Measurements from ENCODE around the gene MED26.

The MED26 gene

DNA sequence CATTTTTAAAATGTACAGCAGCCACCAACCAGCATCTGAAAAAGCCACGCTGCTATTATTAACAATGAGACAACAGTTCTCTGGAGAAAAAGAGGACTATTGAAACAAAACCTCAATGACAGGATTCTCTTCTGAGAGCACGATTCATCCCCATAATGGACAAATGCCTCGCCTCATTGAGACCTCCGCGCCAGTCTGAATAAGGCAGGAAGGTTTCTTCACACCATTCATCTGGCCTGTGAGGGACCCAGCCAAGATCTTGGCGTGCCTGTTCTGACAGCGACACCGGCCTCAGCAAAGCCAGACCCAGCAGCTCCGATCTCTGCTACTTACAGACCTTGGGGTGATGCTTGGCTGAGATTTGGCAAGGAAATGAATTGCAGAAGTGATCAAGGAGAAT, 17.1 kb upstream of the MED26 start:
- no peak for DNase-seq

DNA sequence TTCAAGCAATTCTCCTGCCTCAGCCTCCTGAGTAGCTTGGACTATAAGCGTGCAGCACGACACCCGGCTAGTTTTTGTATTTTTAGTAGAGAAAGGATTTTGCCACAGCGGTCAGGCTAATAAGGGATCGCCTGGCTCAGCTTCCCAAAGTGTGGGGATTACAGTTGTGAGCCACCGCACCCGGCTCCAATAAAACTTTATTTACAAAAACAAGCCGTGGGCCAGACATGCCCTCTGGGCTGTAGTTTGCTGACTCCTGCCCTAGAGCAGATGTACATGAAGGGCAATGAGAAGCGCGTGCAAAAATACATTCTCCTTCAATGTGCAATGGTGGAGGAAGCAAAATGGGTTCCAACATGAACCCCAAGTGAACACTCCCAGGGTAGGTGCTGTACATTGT, 13.7 kb upstream of the MED26 start:
- DNase-seq = no peak

DNA sequence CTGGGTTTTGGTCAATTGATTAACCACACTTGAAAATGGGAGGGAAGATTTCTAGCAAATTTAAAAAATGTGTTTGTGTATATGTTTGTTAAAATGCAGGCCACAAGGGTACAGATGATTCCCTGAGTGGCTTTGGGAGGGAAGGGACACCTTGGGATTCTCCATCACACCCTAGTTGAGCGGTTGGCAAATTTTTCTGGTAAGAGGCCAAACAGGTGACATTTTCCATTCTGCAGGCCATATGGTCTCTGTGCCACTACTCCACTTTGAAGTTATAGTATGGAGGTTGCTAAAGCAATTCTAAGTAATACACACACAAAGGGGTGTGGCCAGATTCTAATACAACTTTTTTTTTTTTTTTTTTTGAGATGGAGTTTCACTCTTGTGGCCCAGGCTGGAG, 12.9 kb upstream of the MED26 start:
- no peak for DNase-seq

DNA sequence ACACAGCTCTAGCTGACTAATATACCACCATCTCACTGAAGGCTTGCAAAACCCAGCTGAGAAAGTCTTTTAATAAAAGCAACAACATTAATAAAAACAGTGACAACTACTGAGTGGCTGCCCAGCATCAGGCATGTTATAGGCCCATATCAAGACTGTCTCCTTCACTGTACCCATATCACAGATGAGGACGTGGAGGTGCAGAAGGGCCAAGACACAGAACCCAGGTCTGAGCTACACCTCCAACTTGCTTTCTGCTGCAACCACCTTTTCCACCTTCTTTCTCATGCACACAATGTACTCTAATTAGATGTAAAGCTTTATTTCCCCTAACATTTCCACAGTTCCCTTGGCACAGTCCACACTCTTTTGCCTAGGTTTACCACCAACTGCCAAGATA, 10.7 kb upstream of the MED26 start:
- DNase-seq = no peak

DNA sequence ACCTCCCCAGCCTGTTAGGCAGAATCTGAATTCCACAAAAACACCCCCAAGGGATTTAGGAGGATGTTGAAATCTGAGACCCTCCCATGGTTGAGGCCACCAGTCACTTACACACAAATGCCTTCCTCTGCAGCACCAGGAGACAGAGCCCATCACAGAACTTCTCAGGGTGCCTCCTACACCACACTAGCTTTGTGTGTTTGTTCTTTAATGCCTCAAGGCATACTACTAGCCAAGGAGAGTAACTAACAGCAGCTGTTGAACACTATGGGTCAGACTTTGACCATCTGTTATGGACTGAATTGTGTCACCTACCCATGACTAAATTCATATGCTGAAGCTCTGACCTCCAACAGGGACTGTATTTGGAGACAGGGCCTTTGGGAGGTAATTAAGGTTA, 9.5 kb upstream of the MED26 start:
- DNase-seq = no peak

DNA sequence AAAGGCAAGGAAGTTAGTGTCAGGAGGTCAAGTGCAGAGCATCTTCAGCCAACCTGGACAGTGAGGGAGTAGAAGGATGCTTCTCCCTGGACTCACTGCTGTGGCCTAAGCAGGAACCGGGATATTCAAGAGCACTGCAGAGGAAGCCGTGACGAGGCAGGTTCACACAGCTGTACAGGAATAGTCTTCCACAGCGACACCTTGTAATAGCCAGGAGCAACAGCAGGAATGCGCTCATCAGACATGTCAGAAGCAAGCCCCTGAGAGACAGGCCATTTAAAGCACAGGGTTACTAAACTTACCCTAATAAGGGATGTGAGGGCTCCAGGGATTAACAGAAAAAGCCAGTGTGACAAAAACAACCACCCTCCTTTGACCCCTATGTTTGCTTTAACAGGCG, 3.5 kb upstream of the MED26 start:
- no peak for DNase-seq

DNA sequence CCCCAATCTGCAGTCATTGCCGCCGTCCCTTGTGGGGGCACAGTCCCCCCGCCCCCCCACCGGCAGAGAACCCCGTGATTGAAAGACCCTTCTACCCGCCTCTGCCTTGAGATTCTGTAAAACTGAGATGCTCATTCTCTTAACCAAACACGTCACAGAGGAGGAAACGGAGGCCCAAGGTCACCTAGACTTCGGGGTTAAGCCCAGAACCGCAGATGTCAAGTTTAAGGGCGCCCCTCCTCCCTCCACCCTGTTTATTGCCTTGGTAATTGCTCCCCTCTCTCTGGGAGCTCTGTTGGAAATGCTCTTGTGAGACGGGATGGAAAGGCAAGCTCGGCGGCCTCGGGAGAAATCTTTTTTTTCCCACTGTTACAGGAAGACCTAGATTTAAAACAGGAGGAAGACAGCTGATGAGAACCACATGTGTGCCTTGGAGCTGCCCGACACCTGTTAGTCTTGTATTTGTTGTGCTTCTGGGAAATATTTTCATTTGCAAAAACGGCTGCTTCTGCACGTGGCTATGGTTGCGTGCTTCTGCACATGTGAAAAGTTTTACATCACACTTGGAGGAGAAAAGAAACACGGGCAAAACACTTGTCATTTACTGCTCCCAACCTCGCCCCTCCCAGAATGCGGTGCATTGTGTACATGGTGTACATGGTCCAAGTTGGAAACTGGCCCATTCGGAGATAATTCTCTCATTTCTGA, 1.1 kb upstream of the MED26 start:
- DNase-seq = peak; percentile 70

DNA sequence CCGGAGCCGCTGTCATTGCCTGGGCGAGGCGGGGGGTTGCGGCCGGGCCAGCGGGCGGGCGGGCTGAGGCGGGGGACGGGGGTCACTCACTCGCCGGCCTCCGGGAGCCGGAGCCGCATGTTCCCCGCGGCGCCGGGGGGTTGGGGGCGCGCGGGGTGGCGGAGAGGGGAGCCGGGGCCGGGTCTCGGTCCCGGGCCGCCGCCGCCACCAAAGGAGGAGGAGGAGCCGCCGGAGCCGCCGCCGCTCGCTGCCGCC, 149 bp downstream of the MED26 start:
- no peak for DNase-seq

DNA sequence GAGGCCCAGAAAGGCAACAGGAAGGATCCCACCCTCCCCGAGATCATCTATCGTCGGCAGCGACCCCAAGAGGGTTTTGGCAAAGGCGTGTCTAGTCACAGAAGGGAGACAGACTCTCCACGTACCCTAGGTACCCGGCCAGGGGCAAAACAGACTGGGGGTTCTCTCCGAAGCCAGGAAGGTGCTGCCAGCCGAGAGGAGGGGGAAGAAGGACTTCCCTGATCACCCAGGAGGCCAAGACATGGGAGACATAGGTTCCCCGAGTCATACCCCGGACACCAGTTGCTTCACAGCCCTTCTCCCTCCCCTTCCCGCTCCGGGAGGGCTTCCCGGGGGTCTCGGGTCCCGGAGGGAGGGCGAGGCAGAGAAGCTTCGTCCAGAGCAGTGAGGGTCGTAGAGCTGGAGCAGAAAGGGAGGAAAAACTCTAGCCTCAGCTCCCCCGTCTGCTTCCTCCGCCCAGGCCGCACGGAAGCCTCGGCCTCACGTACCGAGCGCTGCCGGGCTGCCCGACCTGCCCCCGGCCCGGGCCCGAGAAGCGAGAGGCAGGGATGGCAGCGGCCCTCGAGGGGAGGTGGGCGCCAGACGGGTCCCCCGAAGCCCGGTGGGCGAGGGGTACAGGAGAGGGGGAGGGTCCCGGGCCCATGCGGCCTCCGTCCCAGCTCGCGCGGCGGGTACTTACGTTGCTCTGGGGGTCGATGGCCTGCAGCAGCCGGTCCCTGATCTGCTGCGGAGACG, 644 bp downstream of the MED26 start:
- DNase-seq = peak; percentile 37

DNA sequence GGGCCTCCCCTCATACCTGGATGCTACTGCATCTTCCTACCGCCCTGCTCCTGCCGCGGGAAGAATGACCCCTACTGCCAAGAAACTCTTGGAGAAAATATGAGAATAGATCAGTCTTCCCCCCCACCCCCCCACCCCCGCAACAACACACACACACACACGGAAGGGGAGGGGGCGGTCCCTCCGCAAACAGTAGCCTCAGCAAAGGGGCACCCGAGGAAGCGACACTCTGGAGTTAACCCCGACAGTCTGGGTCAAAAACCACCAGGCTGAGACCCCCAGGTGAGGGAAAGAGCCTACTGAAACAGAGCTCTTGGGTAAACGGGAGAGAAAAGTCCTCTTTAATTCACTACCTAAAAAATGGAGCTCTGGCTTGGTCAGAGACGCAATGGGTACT, 1.2 kb downstream of the MED26 start:
- no peak for DNase-seq

DNA sequence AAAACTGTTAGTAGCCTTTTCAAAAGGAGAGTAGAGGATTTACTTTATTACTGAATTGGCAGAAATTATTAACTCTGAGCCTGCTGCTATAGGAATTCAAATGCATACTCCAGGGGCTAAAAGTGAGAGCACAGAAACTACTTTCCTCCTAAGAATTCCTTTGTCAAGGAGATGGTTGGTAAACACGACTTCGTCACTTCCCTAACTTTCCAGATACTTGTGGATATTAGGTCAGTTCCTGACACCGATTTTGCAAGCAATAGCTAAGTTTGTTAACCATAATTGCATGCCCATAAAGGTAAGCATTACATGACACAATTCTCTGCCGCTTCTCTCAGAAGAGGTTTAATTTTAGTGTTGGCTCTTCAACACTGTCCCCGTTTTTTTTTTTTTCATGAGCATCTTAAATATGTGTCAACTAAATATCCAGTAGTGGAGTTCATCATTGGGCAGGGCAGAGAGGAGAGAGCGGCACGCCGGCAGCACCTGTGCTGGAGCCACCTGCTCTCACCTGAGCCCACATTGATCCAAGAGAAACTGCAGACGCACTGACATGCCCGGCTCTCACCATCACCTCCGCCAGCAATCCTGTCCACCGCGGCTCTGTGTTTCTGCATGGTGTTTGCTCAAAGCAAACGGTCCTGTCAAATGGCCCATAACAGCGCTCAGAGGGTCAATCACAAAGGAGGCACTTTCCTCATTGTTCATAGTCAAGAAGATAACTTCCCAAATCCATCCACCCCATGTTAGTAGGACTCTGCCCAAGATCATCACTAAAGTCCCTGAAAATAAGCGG, 2.6 kb downstream of the MED26 start:
- DNase-seq = no peak

DNA sequence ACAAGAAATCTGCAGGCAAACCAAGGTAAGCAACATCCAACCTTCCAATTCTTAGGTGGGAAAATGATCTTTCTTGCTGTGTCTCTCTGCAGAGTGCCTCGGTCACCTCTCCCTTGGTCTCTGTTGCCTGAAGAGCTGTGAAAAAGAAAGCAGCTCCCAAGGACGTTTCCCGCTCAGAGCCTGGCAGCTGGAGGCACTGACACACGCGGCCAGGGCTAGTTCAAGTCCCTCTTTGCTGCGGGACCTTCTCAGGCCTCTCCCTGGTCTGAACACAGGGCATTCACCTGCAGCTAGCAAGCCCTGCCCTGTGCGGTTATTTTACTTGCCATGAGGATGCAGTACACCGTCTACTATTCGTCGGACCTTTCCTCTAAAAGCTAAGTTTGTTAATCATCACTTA, 3.8 kb downstream of the MED26 start:
- DNase-seq = no peak

DNA sequence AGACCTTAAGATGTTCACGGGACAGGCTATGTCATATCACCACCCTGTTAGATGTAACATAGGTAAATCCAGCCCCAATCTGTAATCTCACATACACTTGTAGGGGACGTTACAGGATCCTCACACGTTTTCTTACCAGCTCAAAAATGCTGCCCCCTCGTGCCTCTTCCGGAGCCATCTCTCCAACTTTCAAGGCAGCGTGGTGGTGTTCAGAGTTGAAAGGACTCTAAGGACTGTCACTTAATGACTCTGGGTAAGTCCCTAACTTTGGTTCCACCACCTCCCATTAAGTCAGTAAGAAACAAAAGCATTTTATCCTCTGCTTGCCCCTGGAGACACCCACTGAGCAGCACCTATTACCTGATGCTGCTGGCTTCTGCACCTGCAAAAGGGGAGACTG, 4.4 kb downstream of the MED26 start:
- no peak for DNase-seq

DNA sequence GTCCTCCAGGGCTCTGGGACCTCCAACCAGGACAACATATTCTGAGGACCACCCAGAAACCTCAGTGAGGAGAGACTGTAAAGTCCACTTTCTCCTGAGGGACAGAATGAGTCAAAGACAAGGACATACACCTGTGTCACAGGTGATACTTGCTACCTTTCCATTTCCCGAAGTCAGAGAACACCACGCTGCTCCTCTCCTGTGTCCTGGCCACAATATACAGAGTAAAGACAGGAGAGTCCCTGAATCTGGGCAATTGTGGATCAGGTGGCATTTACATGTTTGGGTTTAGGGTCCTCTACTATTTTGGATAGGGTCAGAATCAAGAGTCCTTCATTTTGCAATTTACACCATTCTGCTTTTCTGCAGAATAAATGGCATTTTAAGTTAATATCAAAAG, 4.9 kb downstream of the MED26 start:
- no peak for DNase-seq

DNA sequence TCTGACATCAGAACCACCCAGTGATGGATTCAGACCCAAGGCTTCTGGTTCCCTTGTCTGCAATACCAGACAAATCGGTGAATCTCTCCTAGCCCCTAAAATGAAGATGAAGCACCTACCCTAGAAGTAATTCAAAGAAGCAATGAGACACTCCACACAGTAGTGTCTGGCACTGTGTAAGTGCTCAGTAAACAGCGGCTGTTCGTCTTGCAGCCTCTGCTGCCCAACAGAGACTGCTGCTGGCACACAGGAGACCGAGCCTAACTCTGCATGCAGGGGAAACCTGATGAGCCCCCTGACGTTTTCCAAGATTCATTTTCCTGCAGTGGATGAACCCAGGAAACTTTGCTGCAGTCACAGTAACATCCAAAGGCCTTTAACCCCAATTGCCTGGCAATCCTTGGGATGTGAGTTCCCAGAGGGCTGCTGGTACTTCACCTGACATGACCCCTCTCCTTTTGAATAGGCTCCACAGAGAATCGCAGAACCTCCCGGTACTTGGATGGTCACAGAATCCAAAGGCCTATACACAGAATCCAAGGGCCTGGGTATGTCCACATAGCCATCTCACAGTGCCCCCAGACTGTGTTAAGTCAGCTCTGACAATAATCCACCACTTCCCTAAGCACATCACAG, 6.7 kb downstream of the MED26 start:
- no peak for DNase-seq

DNA sequence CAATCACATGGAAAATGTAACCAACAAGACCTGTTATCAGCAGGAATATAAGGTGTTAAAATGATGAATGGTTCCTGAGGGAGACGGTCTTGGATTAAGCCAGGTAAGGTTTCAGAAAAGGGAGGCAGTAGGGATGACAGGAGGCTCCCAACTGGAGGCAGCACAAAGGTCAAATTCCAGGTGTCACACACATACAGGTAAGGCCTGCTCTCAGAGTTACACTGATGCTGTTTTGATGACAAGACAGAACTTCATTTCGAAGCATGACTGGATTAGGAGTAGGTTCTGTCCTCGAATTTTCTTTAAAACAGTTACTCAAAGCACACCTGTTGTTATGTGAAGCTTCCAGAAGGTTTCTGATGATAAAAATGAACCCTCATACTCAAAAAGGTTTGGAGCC, 7.4 kb downstream of the MED26 start:
- no peak for DNase-seq

DNA sequence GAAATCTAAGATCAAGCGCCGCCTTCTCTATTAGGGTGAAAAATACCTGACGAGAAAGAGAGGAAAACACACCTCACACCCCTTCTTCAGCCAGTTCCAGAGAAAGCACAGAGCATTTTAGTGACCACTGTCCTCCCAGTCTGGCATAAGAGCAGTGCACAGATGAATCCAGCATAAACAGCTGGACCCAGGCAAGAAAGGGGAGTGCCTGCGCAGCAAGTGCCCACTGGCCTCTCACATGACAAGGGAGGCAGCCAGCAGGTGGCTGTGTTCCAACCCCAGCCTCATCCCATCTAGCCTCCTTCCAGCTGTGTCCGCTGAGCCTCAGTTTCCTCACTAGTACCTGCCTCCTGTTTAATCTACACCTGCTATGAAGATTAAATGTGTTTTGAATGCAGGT, 8.0 kb downstream of the MED26 start:
- no peak for DNase-seq

DNA sequence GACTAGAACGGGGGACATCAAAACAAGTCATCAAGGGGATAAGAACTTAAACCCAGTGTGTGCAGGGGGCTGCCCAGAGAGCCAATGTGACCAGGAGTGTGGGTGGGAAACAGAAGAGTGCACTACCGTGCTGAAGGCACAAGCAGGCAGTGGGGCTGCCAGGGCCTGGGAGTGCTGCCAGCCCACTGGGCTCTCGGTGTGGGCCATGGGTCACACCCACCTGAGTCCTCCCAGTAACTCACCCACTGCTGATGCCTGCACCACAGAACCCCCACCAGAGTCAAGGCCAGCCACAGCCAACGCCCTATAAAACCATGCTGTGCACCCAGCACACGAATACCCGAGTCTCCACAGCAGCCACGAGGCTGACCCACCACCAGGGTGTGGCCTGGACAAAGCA, 8.5 kb downstream of the MED26 start:
- DNase-seq = no peak

DNA sequence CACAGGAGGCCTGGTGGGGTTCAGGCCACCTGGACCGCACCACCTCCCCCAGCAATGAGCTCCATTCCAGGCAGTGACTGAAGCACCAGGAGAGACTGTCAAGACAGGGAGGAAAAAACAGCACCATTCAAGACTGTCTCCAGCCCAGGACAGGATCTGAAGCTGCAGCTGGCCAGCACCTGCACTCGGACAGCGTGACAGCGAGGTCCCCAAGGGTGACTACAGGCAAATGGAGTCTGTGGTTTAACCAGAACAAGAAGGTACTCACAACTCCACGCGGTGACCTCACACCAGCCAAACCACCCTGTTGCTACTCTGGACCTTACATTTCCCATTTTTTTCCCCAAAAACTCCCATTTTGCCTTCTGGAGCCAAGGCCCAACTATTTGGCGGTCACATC, 9.8 kb downstream of the MED26 start:
- DNase-seq = no peak

DNA sequence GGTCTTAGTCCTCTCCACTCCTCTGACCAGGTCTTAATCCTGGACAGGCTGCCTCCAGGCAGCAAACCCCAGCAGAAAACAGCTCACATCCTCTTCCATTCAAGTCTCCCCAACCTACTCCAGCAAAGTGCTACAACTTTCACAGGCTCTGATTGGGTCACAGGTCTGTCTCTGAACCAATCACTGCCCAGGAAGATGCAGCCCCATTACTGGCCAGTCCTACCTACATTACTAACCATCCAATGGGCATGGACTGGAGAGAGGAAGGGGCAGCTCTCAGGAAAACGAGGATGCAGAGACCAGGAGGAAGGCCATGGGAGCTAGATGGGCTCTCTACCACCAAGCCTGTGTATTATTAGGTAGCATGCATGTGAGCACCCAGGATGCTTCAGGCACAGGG, 12.2 kb downstream of the MED26 start:
- no peak for DNase-seq

DNA sequence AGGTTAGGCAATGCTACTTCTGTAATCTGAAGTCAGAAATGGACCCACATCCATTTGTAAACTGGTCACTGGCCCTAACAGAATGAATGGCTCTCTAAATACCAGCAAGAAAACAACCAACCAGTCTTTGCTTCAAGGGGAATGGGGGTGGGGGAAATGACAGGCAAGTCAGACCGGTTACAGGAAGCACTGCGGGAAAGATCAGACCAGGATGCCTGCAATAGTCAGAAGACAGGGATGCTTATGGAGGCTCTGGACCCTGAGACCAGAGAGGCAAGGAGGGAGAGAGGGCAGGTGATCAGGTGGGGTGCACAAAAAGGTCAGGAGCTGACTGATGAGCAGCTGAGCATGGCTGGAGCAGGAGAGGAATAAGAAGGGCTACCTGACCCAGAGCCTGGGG, 13.1 kb downstream of the MED26 start:
- no peak for DNase-seq

DNA sequence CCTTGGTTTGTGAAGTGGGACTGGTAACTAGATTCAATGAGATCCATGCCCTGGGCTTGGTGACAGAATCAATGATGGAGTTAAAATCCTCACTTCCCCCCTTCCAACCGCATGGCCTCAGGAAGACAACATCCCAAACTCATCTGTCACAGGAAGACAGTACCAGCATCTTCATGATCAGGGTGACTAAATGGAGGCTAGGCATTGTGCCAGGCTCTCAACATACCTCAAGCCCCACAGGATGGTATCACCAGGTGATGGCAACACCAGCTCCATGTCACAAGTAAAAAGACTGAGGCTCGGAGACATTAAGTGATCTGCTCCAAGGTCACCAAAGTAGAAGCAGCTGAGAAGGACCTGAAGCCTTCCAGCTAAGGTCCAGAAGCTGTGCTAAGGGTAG, 14.2 kb downstream of the MED26 start:
- no peak for DNase-seq

DNA sequence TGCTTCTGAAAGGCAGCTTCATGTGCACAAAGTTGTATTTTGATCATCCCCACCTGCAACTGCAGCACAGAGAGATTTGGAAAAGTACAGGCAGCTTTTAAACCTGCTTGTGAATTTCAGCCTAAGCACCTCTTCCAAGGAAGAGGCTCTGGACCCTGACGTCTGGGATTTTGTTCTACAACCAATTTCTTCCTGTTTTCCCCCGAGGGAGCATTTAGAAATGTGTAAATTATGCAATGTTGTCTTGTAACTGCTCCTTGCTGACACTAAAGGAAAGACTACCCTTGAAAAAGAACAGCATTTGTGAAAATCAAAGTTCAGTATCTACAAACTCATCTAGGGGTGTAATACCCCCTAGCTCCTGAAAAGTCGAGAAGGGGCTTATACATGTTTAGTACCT, 15.4 kb downstream of the MED26 start:
- DNase-seq = no peak

DNA sequence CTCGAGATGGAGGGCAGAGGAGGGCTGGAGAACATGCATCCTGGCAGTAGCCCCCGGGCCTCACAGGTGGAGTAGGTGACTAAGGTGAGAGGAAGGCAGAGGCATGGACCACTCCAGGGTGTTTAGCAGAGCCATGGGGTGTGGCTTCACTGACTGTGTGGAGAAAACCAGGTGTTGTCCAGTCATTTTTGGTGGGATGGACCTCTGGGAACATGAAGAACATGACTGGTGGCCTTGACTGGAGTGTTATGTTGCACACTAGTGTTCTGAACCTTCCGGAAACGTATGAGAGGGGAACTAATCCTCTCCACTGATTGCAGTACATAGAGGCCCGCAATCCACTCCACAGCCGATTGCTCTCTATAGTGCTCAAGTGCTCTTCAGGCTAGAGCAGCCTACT, 16.9 kb downstream of the MED26 start:
- DNase-seq = no peak

Data from OCI-M1 (cell line).